Testis (tissue), 3 donors: ENCODE data around the gene ITPKB. TPM values are rescaled to one million over a fixed set of nuclear protein-coding genes. Genes with fewer than 3 reads are reported as not detected.

Experiments used
- DNase-seq: peaks from one replicate; pipeline ENCODE4 v3.0.0-alpha.2; 2019
- H3K27ac ChIP-seq, 2 donors: fragments of 200-600 bp; sonication (generic); one replicate each; pipeline ENCODE4 v1.5.1; 2019
- H3K27me3 ChIP-seq: fragments of 200-600 bp; sonication (generic); one replicate; pipeline ENCODE4 v1.5.1; 2019
- H3K36me3 ChIP-seq: fragments of 200-600 bp; sonication (generic); one replicate; pipeline ENCODE4 v1.5.1; 2017; ENCODE audit warnings: low read depth; ENCODE audit errors: missing control alignments
- H3K4me1 ChIP-seq: fragments of 200-600 bp; sonication (generic); one replicate; pipeline ENCODE4 v1.5.1; 2019
- H3K4me3 ChIP-seq, 2 donors: fragments of 200-600 bp; sonication (generic); one replicate each; pipeline ENCODE4 v1.5.1; 2017 to 2019
- H3K9me3 ChIP-seq: fragments of 200-600 bp; sonication (generic); one replicate; pipeline ENCODE4 v1.5.1; 2017
- POLR2A ChIP-seq: fragments of 450-650 bp; IDR thresholded peaks from one replicate; pipeline ENCODE4 v1.6.1; 2017; ENCODE audit warnings: antibody characterized with exemption, mild to moderate bottlenecking, moderate library complexity
- WGBS, 2 donors: methylation state at CpG; one replicate each; pipeline ENCODE4 v1.1.5; 2018; 5-methylcytosine and 5-hydroxymethylcytosine counted together
- intact Hi-C: fragments of 100-400 bp; cut with DNase I; formaldehyde crosslinking; loops from one replicate; pipeline ENCODE4 v1.15.1; 2023; ENCODE audit warnings: low total_unique reads
- polyA plus RNA-seq: library from polyadenylated mRNA; stranded (reverse); fragments of 350-450 nt; fragmentation: Illumina TruSeq; extraction: RNeasy Lipid Tissue Mini Kit (QIAGEN cat#74804); gene quantifications from one replicate; pipeline ENCODE4 v1.2.3, GENCODE V29; 2014; ENCODE audit warnings: low read depth, low replicate concordance; ENCODE audit not compliant: insufficient read depth
- total RNA-seq, 2 donors: library from RNA; depleted of rRNA; stranded (reverse); fragments of >200 nt; gene quantifications; one replicate each; pipeline ENCODE4 v1.2.3, GENCODE V29; 2016
- TF ChIP-seq, protein P1 (sequence below), 3 experiments: fragments of 450-650 bp in 2 of 3; fragments of 200-600 bp in 1 of 3; sonication (generic) in 1 of 3; IDR thresholded peaks; one replicate each; pipeline ENCODE4 v1.5.1; 2016 to 2019; ENCODE audit warnings: antibody characterized with exemption in 3 of 3, mild to moderate bottlenecking in 2 of 3, moderate library complexity in 1 of 3

ITPKB gene
- total and polyA plus RNA-seq, 3 donors from 2014 or later, result 11.4 to 18.0 (median 13.5) TPM

DNA sequence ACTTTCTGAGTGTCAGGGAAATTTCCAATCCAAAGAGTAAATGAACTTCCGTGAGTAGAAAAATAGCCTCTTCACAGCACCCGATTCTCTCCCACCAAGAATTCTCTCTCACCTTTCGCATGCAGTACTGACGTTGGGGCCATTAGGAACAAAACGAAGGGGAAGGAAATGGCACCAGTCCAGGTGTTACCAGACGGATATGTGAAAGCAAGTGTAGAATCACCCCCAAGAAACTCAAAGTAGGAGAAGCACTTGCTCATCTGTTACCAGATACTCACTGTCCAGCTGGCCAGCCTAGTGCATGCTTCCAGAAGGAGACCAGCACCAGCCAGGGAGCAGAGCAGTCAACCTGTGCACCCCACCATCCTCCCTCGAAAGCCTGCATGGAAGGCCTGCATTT lies 55.1 kb downstream of the ITPKB start:
- peaks cover 27% of the 10 kb centered on the region for H3K4me1 ChIP-seq
- TF ChIP-seq POLR2A, result no peak
- TF ChIP-seq, protein P1, sequence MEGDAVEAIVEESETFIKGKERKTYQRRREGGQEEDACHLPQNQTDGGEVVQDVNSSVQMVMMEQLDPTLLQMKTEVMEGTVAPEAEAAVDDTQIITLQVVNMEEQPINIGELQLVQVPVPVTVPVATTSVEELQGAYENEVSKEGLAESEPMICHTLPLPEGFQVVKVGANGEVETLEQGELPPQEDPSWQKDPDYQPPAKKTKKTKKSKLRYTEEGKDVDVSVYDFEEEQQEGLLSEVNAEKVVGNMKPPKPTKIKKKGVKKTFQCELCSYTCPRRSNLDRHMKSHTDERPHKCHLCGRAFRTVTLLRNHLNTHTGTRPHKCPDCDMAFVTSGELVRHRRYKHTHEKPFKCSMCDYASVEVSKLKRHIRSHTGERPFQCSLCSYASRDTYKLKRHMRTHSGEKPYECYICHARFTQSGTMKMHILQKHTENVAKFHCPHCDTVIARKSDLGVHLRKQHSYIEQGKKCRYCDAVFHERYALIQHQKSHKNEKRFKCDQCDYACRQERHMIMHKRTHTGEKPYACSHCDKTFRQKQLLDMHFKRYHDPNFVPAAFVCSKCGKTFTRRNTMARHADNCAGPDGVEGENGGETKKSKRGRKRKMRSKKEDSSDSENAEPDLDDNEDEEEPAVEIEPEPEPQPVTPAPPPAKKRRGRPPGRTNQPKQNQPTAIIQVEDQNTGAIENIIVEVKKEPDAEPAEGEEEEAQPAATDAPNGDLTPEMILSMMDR (IDR thresholded peaks at IDR 0.05), result no peak
- no peaks in the 10 kb centered on the region for H3K36me3 ChIP-seq
- no peaks in the 10 kb centered on the region for H3K9me3 ChIP-seq
- H3K27me3 ChIP-seq, result no peaks in the 10 kb centered on the region
- DNase-seq, result no peak
- intact Hi-C loops, result no loop called here
- WGBS, 2 donors, result 86 to 89% methylated on average over 7 of the region's 7 CpGs
- no peak overlapping the region for H3K27ac ChIP-seq
- H3K4me3 ChIP-seq, result no peak overlapping the region

DNA sequence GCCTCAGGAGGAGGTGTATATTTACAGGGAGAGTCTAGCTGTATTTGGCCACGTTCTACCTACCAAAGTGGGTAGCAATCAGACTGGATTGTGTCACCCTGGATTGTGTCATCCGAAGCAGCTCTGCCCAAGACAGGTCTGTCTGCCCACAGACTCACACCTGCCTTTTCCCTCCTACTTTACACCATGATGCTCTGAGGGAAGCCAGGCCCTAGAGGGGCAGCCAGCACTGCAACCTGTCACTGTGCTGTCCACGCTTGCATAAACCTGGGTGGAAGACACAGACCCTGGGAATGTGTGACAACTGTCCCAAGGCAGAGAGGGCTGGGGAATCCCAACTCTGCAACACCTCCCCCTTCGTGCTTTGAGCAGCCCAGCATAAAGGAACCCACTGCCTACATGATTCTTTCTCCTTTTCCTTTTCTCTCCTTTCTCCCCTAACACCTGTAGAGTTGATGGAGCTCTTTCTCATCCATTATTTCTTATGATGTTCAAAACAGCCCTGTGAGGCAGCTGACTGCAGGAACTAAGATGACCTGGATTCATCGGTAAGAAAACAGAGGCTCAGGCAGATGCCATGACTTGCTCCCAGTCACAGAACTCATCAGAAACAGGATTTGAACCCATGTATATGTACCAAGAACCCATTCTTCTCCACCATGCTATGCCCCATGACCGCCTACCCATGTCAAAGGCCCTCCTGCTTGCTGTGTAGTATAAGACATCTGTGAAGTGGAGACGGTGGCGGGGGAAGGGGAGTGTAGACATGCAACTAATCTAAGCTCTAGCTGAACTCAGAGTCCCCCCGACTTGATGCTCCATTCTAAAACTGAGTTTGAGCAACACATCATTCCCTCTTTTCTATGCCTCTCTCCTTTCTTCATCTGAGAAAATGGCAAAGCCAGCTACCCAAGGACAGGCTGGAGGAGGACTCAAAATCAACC lies 55.9 kb downstream of the ITPKB start:
- DNase-seq, result no peak
- no peaks in the 10 kb centered on the region for H3K27me3 ChIP-seq
- no peak overlapping the region for H3K27ac ChIP-seq
- intact Hi-C loops, result no loop called here
- no peak for TF ChIP-seq POLR2A
- TF ChIP-seq, protein P1 (IDR thresholded peaks at IDR 0.05), result no peak
- H3K9me3 ChIP-seq, result no peaks in the 10 kb centered on the region
- H3K4me1 ChIP-seq, result peaks cover 36% of the 10 kb centered on the region
- WGBS, 2 donors, result 90% methylated on average over 9 of the region's 9 CpGs
- H3K36me3 ChIP-seq, result no peaks in the 10 kb centered on the region
- H3K4me3 ChIP-seq, result no peak overlapping the region

DNA sequence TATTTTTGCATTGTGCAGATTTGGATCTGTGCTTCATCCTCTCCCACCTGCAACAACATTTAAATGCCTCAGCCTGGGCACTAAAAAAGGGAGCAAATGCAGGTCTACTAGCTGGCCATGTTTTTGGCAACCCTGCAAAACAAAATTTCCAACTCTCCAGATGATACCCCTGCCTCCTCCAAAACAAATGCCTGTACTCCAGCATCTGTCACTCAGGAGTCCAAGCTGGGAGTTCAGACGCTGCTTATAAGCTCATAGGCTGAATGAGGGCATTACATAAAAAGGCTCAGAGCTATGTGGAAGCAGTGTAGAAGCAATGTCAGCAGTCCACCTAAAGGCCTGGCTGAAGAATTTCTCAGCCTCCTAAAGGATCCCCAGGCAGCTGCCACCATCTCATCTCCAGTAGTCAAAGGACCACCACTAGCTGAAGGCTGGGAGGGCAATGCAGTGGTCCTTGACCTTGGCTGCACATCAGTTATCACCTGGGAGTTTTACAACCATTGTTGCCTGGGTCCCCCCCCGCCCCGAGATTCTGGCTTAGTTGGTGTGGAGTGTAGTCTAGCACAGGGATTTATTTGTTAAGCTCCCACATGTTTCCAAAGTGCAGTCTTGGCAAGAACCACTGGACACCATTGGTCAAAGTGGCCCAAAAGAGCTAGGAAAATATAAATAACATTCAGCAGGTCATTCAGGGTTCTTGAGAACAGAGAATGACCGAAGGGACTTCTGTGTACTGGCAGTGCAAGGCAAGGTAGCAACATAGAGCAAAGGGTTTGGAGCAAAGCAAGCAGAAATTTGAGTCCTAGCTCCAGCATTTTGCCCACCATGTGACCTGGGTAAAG lies 57.2 kb downstream of the ITPKB start:
- TF ChIP-seq, protein P1 (IDR thresholded peaks at IDR 0.05), result no peak
- TF ChIP-seq POLR2A, result no peak
- no peak overlapping the region for H3K27ac ChIP-seq
- H3K27me3 ChIP-seq, result no peaks in the 10 kb centered on the region
- H3K4me1 ChIP-seq, result peaks cover 44% of the 10 kb centered on the region
- H3K4me3 ChIP-seq, result no peak overlapping the region
- intact Hi-C loops, result no loop called here
- no peak for DNase-seq
- H3K36me3 ChIP-seq, result no peaks in the 10 kb centered on the region
- WGBS, 2 donors, result 63 to 70% methylated on average over 4 of the region's 4 CpGs
- H3K9me3 ChIP-seq, result no peaks in the 10 kb centered on the region

DNA sequence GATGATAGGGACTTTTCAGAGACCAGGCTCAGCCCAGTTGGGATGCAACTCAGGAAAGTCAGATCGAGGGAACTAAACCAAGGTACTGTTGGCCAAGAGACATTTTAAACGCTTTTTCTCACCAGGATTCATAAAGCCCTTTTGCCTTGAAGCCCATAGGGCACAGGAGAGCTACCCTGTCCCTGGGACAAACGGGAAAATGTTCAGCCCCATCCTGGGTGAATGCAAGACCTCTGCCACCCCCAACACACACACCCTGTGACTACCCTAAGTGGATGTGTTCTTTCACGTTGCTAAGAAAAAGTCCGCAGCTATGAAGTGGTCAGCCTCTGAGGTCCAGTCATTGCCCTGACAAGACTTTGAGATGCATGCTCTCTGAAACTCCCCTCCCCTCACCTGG lies 58.4 kb downstream of the ITPKB start:
- Histone ChIP-seq H3K36me3 (no peaks in the 10 kb centered on the region), H3K27ac (peak overlapping the region; percentile 90 to 94), H3K4me3 (no peak overlapping the region), H3K9me3 (no peaks in the 10 kb centered on the region), H3K27me3 (no peaks in the 10 kb centered on the region), H3K4me1 (peaks cover 56% of the 10 kb centered on the region)
- TF ChIP-seq, protein P1 (IDR thresholded peaks at IDR 0.05), result no peak
- TF ChIP-seq POLR2A, result no peak
- intact Hi-C loops, result no loop called here
- WGBS, 2 donors, result 62 to 77% methylated on average over 5 of the region's 5 CpGs
- DNase-seq, result no peak
